GM12873 (cell line): ENCODE data around the gene UNC5B.
A peak's percentile ranks its signal among the peaks of the same experiment; 100 is the strongest.

Source experiments
- TF ChIP-seq, protein P1 (sequence below): IDR thresholded peaks from 2 replicates; pipeline ENCODE4 v1.5.1; 2012; ENCODE audit warnings: low read depth, mild to moderate bottlenecking, moderate library complexity, low read length, control low read depth; ENCODE audit not compliant: insufficient read depth; ENCODE audit errors: missing control alignments

Gene UNC5B

DNA sequence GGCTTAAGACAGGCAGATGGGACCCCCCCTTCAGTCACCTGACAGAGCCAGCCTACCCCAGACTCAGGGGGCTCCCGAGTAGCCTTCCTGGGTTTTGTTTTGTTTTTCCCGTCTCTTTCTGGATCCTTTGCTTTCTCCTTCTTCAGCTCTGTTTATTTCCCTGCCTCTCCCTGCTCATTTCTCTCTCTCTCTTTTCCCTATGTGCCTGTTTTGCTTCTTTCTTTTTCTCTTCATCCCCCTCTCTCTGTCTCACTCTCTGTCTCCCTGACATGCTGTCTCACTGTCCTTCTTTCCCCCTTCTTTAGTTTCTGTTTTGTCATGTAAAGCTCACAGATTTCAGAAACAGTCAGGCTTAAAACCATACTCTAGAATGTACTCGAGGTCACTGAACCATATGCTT lies 68.5 kb downstream of the UNC5B start:
- TF ChIP-seq, protein P1, sequence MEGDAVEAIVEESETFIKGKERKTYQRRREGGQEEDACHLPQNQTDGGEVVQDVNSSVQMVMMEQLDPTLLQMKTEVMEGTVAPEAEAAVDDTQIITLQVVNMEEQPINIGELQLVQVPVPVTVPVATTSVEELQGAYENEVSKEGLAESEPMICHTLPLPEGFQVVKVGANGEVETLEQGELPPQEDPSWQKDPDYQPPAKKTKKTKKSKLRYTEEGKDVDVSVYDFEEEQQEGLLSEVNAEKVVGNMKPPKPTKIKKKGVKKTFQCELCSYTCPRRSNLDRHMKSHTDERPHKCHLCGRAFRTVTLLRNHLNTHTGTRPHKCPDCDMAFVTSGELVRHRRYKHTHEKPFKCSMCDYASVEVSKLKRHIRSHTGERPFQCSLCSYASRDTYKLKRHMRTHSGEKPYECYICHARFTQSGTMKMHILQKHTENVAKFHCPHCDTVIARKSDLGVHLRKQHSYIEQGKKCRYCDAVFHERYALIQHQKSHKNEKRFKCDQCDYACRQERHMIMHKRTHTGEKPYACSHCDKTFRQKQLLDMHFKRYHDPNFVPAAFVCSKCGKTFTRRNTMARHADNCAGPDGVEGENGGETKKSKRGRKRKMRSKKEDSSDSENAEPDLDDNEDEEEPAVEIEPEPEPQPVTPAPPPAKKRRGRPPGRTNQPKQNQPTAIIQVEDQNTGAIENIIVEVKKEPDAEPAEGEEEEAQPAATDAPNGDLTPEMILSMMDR, result no peak

DNA sequence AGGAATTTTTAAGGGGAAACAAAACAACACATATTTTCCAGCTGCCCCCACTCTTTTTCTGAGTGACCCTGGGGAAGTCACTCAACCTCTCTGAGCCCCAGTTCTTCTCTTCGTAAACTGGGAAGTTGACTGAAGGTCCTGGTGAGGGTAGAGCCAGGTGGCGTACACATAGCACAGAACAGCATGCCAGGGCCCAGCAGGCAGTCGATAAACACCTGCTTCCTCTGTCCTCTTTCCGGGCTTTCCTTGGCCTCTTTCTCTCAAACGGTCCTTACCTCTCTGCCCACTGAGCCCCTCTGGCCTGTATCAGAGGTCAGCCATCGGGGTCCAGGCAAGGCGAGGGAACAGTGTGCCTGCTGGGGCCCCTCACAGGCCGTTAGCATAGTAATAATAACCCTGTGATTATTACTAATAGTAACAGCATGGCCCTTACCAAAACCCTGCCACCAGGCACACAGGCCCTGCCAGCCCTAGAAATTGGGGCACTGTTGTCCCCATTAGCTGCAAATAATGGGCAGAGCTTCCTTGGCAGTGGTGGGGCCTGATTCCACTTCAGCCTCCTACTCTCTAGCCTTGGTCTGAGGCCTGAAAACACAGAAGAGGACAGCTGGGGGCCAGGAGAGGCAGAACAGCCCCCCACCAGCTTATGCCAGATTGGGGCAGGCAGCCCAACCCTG lies 69.4 kb downstream of the UNC5B start:
- TF ChIP-seq, protein P1, result no peak

- TF ChIP-seq, protein P1, result no peak
Measured at GRCh38 chr10:71282323-71282680, 69.9 kb downstream of the UNC5B start.

- TF ChIP-seq, protein P1, result no peak
Measured at GRCh38 chr10:71283410-71283809, 71.0 kb downstream of the UNC5B start.

DNA sequence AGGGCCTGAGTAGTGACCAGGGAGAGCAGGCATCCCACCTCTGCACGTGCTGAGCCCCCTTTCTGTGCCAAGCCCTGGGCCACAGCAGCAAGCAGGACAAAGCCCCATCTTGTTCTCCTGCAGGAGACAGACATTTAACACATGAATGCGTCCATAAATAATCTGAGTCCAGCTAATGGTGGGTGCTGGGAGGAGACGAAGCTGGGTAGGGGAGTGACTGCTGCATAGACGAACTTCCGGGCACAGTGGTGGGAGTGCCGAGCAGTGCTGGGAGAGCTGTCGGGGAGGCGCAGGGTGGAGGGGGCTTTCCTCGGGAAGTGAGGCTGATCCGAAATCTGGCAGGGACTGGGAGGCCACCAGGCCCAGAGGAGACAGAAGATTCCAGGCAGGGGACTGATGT lies 71.5 kb downstream of the UNC5B start:
- TF ChIP-seq, protein P1, result no peak

- TF ChIP-seq, protein P1, result no peak
Measured at GRCh38 chr10:71284544-71285179, 72.3 kb downstream of the UNC5B start.

DNA sequence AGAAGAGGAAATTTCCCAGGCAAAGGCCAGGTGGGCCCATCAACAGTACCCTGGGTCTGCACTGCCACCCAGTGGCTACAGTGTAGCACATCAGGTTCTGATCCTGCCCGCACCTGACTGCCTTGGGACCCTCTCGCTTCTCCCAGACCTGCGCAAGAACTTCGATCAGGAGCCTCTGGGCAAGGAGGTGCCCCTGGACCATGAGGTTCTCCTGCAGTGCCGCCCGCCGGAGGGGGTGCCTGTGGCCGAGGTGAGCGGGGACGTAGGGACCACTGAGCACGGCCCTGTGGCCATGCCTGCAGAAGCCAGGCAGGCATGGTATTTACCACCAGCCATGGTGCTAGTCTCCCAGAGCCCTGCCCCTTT lies 72.8 kb downstream of the UNC5B start:
- TF ChIP-seq, protein P1, result peak; percentile 80
